ENCODE results near the gene SUSD1.
"Not testable (repeated sequence)": the region's sequence is repeated elsewhere in the genome, so short reads cannot be mapped to it uniquely, and the experiment has no call there.

SUSD1 gene

GRCh38 chr9:112094948-112095681 is 80.0 kb downstream of the SUSD1 start:
- DNase-seq (ENCODE audit: low read depth) = no peak

GRCh38 chr9:112094241-112094640 is 80.9 kb downstream of the SUSD1 start:
- DNase-seq (ENCODE audit: low read depth) = no peak

DNA sequence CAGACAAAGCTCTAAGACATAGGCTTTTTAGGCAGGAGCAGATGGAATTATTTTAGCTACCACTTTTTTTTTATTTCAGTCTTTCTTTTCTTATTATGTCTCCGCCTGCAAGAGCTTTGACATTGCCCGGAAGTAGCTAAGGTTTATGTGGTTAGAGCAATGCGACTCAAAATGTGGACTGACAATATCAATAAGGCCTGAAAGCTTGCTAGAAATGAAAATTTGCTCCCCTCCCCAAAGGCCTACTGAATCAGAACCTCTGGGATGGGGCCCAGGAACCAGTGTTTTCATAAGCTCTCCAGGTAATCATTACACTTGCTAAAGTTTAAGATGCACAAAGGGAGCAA is 81.3 kb downstream of the SUSD1 start:
- no peak for DNase-seq (ENCODE audit: low read depth)

- DNase-seq (ENCODE audit: low read depth) = no peak
Measured at GRCh38 chr9:112093147-112093869, 81.8 kb downstream of the SUSD1 start.

DNA sequence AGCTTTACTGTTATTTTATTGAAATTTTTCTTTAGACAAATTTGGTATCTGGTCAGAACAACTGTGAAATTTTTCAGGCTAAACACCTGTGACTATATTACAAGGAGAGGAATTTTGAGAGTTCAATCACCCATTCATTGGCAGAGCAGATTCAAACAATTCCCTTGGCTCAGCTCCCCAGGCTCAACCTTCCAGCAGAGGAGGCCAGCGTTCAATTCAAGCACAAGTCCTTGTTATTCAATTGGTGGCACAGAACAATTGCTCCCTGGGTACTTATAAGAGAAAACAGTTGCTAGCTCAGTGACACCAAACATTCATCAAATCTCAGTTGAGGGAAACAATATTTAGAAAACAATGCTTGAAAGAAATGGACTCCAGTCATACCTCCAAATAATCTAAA is 83.3 kb downstream of the SUSD1 start:
- no peak for DNase-seq (ENCODE audit: low read depth)

GRCh38 chr9:112087506-112087905 is 87.6 kb downstream of the SUSD1 start:
- DNase-seq (ENCODE audit: low read depth) = no peak

- no peak for DNase-seq (ENCODE audit: low read depth)
Measured at GRCh38 chr9:112086627-112087026, 88.5 kb downstream of the SUSD1 start.

GRCh38 chr9:112084907-112085306 is 90.2 kb downstream of the SUSD1 start:
- no peak for DNase-seq (ENCODE audit: low read depth)

DNA sequence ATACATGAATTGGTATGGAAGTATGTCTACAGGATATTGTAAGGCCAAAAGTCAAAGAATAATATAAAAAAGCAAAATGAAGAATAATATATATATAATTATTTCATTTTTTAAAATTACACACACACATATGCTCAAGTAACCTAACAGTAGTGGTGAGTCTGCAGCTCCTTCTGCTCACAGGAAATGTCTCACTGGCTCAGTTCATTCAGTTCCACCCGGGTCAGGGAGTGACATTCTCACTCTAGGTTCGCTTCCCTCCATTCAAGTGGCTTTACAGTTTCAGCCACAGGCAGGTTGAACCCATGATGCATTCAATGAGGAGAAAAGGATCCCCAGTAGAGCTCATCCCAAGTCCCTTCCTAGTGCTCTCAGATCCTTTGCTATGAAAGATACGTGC is 90.8 kb downstream of the SUSD1 start:
- no peak for DNase-seq (ENCODE audit: low read depth)

DNA sequence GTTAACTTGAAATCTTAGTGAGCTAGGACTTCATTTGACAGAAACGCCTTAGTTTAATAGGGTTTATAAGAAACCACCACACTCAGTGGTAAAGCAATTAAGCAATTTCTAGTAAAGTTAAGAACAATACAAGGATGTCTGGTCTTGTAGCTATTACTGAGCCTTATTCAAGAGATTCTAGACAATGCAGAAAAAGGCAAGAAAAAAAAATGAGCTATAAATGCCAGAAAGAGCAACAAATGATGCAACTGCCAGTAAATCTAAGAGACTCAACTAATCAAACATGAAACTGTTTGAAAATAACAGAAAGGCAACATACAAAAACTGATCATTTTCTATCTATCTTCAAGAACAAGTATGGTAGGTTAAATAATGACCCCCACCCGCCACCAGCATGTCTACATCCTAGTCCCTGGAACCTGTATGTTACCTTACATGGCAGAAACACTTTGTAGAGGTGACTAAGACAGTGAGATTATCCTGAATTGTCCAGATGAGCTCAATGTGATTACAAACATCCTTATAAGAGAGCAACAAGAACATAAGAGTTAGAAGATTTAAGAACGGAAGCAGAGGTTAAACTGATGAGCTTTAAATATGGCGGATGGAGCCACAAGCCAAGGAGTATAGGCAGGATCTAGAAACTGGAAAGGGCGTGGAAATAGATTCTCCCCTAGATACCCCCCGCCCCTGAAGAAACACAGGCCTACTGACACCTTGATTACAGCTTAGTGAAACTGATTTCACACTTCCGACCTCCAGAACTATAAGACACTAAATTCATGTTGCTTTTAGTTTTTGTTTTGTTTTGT is 93.0 kb downstream of the SUSD1 start:
- no peak for DNase-seq (ENCODE audit: low read depth)

DNA sequence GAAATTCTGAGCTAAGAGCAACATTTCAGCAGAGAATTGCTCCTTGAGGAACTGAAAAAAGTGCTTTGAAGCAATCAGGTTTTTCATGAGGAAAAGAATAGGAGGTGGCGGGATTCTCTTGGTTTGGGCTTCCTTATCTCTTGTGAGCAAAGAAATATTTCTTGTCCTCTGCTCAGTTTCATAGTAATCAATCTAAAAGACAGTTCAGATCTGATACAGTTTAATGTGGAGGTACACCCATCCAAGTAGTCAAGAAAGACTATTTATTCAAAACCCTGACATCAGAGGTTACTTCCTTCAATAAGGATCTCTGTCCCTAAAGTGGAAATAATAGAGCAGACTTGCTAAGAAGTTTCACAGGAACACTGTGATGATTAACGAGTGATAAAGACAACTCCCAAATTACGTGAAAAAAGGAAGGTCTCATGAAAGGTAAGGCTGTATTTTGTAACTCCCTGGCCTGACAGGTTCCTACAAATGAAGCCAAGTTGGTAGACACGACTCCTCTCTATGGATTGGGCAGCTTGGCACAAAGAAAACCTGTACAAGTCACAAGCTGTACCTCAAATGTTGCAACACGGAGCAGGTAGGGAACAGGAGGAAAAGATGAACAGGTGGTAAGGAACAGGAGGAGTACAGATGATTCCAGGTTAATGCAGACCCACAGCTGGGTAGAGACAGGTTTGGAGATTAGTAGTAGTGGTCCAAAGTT is 94.1 kb downstream of the SUSD1 start:
- DNase-seq (ENCODE audit: low read depth) = no peak

DNA sequence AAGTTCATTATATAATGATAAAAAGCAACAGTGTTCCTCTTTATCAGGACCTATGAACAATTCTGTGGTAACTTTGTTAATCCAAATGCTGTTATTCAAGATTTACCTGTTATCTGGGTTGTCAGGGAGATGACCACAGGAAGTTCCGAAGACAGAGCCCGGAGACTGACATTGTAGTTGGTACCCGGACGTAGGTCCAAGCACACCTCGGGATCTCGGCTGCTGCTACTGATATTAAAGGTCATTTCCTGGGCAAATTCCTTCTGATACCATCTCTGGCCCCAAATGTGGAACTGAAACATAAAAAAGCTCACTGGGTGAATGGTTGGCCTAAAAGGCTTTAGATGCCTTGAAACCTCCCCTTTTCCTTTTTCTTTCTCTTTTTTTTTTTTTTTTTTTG is 96.7 kb downstream of the SUSD1 start:
- no peak for DNase-seq (ENCODE audit: low read depth)

DNA sequence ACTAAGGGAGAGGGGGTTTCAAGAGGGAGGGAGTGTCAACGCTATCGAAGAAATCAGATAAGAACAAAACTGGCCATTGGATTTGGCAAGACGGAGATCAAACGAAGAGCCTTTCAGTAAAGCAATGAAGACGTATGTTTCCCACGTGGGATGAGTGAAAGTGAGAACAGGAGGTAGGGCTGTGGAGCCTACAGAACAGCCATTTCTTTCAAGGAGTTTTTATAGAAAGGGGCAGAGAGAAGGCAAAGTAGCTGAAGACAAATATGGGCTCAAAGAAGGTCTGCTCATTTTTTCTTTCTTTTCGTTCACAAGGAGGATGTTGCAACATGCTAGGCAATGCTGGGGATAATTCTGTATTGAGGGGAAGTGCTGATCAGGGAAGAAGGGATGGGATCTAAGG is 98.3 kb downstream of the SUSD1 start:
- DNase-seq (ENCODE audit: low read depth) = no peak

GRCh38 chr9:112075009-112075378 is 100.1 kb downstream of the SUSD1 start:
- DNase-seq (ENCODE audit: low read depth) = no peak

GRCh38 chr9:112074250-112075008 is 100.7 kb downstream of the SUSD1 start:
- peak; percentile 56 for DNase-seq (ENCODE audit: low read depth)

- not testable (repeated sequence) for DNase-seq (ENCODE audit: low read depth)
Measured at GRCh38 chr9:112073639-112074173, 101.4 kb downstream of the SUSD1 start.

GRCh38 chr9:112072721-112073638 is 102.1 kb downstream of the SUSD1 start:
- no peak for DNase-seq (ENCODE audit: low read depth)

GRCh38 chr9:112069318-112070169 is 105.6 kb downstream of the SUSD1 start:
- DNase-seq (ENCODE audit: low read depth) = no peak
